Choroid plexus epithelial cell (primary cell): ENCODE measurements around the gene SOCS6.

Experiments used
- DNase-seq: peaks from one replicate; pipeline ENCODE4 v3.0.0-alpha.2; 2010; ENCODE audit warnings: low read depth
- H3K4me3 ChIP-seq: 2 replicates; pipeline ENCODE4 v1.5.1; 2011; ENCODE audit warnings: low read depth, mild to moderate bottlenecking, control low read depth, low read length, moderate library complexity
- TF ChIP-seq, protein P1 (sequence below): conservative IDR thresholded peaks from 2 replicates; pipeline ENCODE4 v1.5.1; 2011; ENCODE audit warnings: low read depth, mild to moderate bottlenecking, control low read depth, inconsistent platforms, low read length, moderate library complexity

SOCS6 gene

DNA sequence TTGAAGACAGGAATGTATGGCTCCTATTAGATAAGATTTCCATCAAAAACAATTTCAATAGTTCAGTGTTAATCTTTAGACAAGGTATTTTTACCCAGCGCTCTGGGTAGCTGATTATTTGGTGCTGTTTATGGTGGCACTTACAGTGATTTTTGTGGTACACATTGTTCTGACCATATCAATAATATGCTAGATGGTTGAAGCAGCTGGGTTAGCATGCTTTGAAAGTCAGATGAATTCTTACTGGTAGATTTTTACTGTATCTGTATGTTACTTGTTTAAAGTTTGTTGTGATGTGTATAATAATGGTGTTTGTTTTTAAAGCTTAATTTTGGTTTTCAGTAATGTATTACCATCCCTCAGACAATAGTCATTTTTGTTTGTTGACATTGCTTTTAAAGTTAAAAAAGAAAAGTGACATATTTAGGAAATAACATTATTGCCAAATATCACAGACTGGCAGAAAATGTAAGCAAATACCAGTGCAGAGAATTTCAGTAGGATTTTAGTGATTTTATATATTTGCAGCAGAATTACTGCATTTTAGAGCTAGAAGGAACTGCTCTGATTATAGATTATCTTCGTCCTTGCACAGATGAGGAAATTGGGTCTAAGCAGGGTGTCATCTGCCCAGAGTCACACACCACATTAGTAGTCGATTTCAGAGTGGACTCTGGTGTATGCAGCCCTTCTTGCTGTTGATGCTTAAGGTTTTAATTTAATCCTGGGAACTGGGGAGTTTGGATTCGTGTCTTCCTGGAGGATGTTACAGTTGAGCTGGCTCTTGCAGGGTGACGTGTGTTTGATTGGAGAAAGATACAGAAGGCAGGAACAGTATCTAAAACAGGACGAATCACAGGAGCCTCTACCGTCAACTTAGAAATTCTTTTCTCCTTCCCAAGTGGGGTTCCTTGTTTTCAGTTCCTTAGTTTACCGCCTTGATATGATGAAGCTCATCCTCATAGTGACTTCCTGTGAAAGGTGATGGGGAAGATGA, 6.6 kb downstream of the SOCS6 start:
- H3K4me3 ChIP-seq = no peak overlapping the region
- DNase-seq = no peak
- TF ChIP-seq, protein P1, sequence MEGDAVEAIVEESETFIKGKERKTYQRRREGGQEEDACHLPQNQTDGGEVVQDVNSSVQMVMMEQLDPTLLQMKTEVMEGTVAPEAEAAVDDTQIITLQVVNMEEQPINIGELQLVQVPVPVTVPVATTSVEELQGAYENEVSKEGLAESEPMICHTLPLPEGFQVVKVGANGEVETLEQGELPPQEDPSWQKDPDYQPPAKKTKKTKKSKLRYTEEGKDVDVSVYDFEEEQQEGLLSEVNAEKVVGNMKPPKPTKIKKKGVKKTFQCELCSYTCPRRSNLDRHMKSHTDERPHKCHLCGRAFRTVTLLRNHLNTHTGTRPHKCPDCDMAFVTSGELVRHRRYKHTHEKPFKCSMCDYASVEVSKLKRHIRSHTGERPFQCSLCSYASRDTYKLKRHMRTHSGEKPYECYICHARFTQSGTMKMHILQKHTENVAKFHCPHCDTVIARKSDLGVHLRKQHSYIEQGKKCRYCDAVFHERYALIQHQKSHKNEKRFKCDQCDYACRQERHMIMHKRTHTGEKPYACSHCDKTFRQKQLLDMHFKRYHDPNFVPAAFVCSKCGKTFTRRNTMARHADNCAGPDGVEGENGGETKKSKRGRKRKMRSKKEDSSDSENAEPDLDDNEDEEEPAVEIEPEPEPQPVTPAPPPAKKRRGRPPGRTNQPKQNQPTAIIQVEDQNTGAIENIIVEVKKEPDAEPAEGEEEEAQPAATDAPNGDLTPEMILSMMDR = no peak

DNA sequence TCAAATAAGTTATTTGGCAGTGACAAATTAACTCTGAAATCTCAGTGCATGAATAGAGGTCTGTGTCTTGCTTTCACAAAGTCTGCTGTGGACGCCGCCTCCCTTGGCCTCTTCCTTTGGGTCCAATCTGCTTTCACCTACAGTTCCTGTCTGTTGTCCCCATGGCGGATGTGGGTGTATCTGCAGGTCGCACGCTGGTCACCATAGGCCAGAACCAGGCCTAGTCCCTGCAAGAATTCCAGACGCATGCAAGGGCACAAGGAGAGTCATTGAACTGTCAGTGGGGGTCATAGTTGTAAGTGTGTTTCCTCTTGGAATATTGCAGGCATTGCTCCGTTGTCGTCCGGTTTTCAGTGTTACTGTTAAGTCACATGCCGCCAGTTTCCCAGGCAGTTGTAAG, 7.4 kb downstream of the SOCS6 start:
- TF ChIP-seq, protein P1 = no peak
- DNase-seq = no peak
- H3K4me3 ChIP-seq = no peak overlapping the region

DNA sequence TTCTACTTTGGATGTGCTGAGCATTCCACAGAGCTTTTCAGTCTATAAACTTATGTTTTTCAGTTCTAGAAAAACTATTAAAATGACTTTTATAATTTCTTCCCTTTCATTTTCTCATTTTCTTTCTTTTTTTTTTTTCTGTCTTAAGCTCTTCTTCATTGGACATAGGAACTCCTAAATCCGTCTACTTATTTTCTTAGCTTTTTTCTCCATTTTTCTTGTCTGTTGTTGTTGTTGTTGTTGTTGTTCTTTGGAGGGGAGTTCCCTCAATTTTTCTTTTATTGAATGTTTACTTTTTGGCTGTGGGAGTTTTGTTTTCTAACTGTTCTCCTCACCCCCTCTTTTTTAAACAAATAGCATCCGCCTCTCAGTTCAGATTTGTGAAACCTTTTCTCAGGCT, 7.9 kb downstream of the SOCS6 start:
- TF ChIP-seq, protein P1 = no peak
- H3K4me3 ChIP-seq = no peak overlapping the region
- no peak for DNase-seq

DNA sequence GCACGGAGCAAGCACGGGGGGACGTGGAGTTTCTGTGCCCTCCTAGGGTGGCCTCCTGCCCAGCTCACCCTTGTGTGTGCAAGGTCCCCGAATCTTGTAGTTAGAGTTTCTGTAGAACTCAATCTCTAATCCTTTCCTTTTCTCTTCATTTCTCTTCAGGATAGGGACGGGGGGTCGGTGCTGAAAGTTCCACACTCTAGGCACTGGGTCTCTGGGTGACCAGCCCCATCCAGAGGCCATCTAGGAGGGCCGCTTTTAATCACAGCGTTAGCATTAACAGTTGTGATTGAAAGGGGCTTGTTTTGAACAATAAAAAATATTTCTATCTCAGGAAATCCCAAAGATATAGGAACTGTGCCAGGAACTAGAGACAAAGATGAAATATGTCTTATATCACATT, 10.5 kb downstream of the SOCS6 start:
- no peak overlapping the region for H3K4me3 ChIP-seq
- DNase-seq = no peak
- TF ChIP-seq, protein P1 = no peak

DNA sequence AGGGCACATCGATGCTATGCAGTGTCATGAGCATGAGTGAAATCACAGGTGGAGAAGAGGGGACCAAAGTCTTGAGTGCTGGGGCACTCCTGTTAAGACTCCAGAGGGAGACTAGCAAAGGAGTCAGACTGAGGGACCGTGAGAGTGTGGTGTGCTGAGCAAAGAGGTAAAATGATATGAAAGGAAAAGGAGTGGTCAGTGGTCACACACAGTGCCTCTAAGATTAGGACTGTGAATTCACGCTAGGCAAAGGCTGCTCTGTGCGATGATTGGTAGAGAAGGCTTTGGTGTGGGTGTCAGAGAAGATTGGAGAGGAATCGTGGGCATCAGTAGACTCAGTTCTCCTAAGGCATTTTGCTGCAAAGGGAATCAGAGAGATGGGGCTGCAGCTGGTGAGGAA, 12.8 kb downstream of the SOCS6 start:
- no peak for DNase-seq
- TF ChIP-seq, protein P1 = no peak

DNA sequence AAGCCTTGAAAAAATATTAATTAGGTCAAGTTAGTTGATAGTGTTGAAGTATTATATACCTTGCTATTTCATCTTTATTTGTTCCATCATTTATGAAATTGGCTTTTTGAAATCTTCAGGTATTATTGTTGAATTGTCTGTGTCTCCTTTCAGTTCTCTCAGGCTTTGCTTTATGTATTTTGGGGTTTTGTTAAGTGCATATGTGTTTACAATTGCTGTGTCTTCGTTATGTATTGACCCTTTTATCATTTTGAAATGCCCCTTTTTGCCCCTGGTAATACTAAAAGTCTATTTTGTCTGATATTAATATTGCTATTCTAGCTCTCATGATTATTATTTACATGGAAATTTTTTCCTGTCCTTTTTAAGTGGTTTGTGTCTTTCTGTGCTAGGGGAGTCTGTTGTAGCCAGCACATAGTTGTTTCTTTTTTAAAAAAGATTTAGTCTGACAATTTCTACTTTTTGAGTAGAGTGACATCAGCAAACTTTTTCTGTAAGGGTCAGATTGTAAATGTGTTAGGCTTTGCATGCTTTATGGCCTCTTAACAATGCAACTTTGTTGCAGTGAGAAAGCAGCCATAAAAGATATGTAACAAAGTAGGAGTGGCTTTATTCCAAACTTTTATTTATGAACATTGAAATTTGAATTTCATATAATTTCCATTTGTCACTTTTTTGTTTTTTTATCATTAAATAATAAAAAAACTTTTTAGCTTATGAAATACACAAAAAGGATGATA, 19.9 kb downstream of the SOCS6 start:
- TF ChIP-seq, protein P1 = no peak
- no peak for DNase-seq
- no peak overlapping the region for H3K4me3 ChIP-seq

More for the DNA sequence above, 12.8 kb downstream of the SOCS6 start:
- no peak overlapping the region for H3K4me3 ChIP-seq
